ENCODE measurements around the gene RSPH9. TPM values are rescaled to one million over a fixed set of nuclear protein-coding genes. Genes with fewer than 3 reads are reported as not detected.

The RSPH9 gene
- total RNA-seq, 2 donors from 2014 or later: not detected

- Mint-ChIP-seq H3K4me3 (no peak overlapping the region), H3K27me3 (no peaks in the 10 kb centered on the region), H3K36me3 (no peaks in the 10 kb centered on the region), H3K27ac (peak overlapping the region in 1 of 2 donors; percentile 23), H3K9me3 (no peaks in the 10 kb centered on the region), H3K4me1 (ENCODE audit: low read depth in 2 of 2) (peaks cover 15% of the 10 kb centered on the region in 2 donors)
- ATAC-seq: peak; percentile 73 to 80
- peak; percentile 69 for DNase-seq (ENCODE audit: low spot score)
These were observed 22.7 kb downstream of the RSPH9 start for GRCh38 chr6:43667245-43668150.

- peak; percentile 60 to 61 for ATAC-seq
- no peaks in the 10 kb centered on the region for H3K9me3 Mint-ChIP-seq
- no peaks in the 10 kb centered on the region for H3K36me3 Mint-ChIP-seq
- H3K4me1 Mint-ChIP-seq (ENCODE audit: low read depth in 2 of 2): peaks cover 10 to 13% of the 10 kb centered on the region in 2 donors
- H3K27me3 Mint-ChIP-seq: no peaks in the 10 kb centered on the region
- no peak overlapping the region for H3K4me3 Mint-ChIP-seq
- DNase-seq (ENCODE audit: low spot score): no peak
- H3K27ac Mint-ChIP-seq: peak overlapping the region in 1 of 2 donors; percentile 23
These were observed 23.6 kb downstream of the RSPH9 start for GRCh38 chr6:43668151-43669028.

GRCh38 chr6:43669050-43669921 lies 24.4 kb downstream of the RSPH9 start:
- ATAC-seq (no peak), DNase-seq (ENCODE audit: low spot score) (no peak)
- Mint-ChIP-seq H3K27ac (no peak overlapping the region), H3K27me3 (no peaks in the 10 kb centered on the region), H3K36me3 (no peaks in the 10 kb centered on the region), H3K4me1 (ENCODE audit: low read depth in 2 of 2) (peaks cover 10 to 13% of the 10 kb centered on the region in 2 donors), H3K9me3 (no peaks in the 10 kb centered on the region), H3K4me3 (no peak overlapping the region)

DNA sequence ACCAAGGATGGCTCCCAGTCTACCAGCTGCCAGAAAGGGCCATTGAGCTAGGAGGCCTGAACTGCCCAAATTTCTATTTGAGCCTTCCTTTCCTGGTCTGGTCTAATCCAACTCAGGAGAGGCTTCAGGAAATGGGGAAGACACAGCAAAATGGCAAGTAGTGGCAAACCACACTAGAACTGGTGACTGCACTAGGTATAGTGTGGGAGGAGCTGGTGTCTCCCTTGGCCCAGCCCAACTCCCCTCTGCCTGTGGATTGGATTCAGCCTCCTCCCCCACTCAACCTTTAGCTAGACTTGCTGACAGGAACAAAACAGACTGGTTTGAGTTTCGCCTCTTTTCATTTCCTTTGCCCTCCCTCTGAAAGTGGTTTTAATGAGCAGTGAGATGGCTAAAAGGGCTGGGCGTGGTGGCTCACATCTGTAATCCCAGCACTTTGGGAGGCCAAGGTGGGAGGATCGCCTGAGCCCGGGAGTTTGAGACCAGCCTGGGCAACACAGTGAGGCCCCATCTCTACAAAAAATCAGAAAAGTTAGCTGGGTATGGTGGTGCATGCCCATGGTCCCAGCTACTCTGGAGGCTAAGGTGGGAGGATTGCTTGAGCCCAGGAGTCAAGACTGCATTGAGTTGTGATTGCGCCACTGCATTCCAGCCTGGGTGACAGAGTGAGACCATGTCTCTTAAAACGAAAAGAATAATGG lies 25.2 kb downstream of the RSPH9 start:
- DNase-seq (ENCODE audit: low spot score) (no peak), ATAC-seq (no peak)
- peak overlapping the region in 1 of 2 donors; percentile 37 for H3K27ac Mint-ChIP-seq

GRCh38 chr6:43670623-43670986 lies 25.8 kb downstream of the RSPH9 start:
- no peak for ATAC-seq
- Mint-ChIP-seq H3K27ac (peak overlapping the region in 1 of 2 donors; percentile 37), H3K36me3 (no peaks in the 10 kb centered on the region), H3K4me1 (ENCODE audit: low read depth in 2 of 2) (peaks cover 10 to 13% of the 10 kb centered on the region in 2 donors), H3K9me3 (no peaks in the 10 kb centered on the region), H3K27me3 (no peaks in the 10 kb centered on the region), H3K4me3 (no peak overlapping the region)
- DNase-seq (ENCODE audit: low spot score): no peak

More for the DNA sequence above, 25.2 kb downstream of the RSPH9 start:
- H3K4me3 Mint-ChIP-seq: no peak overlapping the region
- H3K9me3 Mint-ChIP-seq: no peaks in the 10 kb centered on the region
- peaks cover 10 to 13% of the 10 kb centered on the region in 2 donors for H3K4me1 Mint-ChIP-seq (ENCODE audit: low read depth in 2 of 2)
- no peaks in the 10 kb centered on the region for H3K27me3 Mint-ChIP-seq
- no peaks in the 10 kb centered on the region for H3K36me3 Mint-ChIP-seq

DNA sequence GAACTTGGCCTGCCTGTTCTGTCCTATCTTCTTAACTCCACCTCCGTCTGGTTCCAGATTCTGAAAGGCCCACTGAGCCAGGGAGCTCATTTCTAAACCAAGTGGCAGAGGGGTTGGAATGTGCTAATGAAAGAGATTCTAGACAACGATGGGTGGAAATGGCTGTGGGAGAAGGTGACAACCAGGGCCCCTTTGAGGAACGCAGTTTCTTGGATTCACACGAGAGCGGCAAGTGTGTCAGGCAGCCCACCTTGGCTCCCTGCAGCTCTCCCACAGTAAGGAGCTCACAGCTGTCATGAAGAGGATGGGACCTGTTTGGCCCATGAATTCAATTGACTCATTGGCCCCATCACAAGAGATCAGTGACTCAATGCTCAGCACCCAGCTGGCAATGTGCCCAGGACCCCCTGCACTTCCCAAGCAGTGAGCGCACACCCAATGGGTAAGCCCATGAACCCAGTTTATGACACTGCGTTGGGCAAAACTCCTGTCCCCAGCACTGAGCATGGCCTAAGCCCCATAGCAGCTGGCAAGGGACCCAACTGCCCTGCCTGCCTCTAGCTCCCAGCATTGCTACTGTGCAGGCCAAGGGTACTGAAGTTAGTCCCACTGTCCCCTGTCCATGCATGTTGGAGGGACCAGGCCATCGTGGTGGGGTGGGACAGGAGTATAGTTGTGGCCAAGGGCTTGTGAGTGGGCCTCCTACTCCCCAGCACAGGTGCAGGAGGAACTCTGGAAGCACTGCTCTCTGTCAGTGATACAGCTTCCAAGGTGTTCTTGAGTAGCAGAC lies 26.4 kb downstream of the RSPH9 start:
- peaks cover 10 to 13% of the 10 kb centered on the region in 2 donors for H3K4me1 Mint-ChIP-seq (ENCODE audit: low read depth in 2 of 2)
- no peaks in the 10 kb centered on the region for H3K27me3 Mint-ChIP-seq
- no peaks in the 10 kb centered on the region for H3K36me3 Mint-ChIP-seq
- H3K27ac Mint-ChIP-seq: no peak overlapping the region
- ATAC-seq: no peak
- H3K4me3 Mint-ChIP-seq: no peak overlapping the region
- no peaks in the 10 kb centered on the region for H3K9me3 Mint-ChIP-seq
- no peak for DNase-seq (ENCODE audit: low spot score)

GRCh38 chr6:43671801-43672690 lies 27.2 kb downstream of the RSPH9 start:
- ATAC-seq (no peak), DNase-seq (ENCODE audit: low spot score) (no peak)
- Mint-ChIP-seq H3K27ac (no peak overlapping the region), H3K36me3 (no peaks in the 10 kb centered on the region), H3K4me1 (ENCODE audit: low read depth in 2 of 2) (peaks cover 8 to 11% of the 10 kb centered on the region in 2 donors), H3K27me3 (no peaks in the 10 kb centered on the region), H3K4me3 (no peak overlapping the region), H3K9me3 (no peaks in the 10 kb centered on the region)

DNA sequence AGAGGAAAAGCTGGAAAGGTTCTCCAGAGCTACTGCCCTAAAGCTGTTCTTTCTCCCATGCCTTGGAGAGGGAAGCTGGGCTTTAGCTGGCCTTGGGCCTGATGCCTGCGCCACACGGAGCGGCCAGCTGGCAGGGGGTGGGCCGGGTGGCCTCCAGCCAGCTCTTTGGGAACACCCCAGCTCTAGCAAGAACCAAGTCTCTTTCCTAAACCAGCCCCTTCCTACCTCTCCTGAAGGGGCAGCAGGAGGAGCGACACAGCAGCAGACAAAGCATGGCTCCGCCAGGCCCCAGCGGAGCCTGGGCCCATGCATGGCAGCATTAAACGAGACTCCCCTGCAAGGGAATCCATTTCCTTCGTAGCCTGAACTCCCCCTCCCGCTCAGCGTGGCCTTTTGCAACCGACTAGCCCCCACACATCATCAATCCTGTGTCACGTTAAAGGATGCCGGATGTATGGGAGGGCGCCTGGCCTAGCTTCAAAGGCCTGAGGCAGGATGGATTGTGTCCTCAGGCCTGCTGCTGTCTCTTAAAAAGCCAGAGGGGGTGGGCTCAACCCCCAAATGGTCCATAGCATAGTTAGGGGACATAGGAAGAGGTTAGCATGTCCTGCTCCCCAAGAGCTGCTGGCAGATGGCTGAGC lies 28.7 kb downstream of the RSPH9 start:
- Mint-ChIP-seq H3K4me3 (no peak overlapping the region), H3K36me3 (peaks cover 5% of the 10 kb centered on the region)
- ATAC-seq: no peak

DNA sequence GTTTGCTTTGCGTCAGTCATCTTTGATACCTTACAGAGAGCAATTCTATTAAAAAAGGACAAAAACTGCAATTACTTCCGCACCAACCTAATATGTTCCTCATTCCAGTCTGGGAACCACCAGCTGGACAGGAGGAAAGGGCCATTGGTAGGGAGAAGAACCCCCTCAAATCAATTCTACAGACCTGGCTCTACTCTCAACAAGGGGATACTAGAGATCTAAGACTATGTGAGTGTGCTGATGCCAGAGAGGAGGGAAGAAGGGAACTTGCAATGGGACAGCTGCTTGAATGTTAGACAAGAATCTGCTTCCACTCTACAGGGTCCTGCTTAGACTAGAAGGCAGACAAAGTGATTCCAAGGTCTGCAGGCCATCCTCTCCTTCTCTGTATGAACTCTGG lies 29.5 kb downstream of the RSPH9 start:
- no peaks in the 10 kb centered on the region for H3K4me1 Mint-ChIP-seq (ENCODE audit: low read depth in 2 of 2)
- H3K27ac Mint-ChIP-seq: no peak overlapping the region
- DNase-seq (ENCODE audit: low spot score) (no peak), ATAC-seq (no peak)
- H3K36me3 Mint-ChIP-seq: peaks cover 5% of the 10 kb centered on the region
- H3K9me3 Mint-ChIP-seq: no peaks in the 10 kb centered on the region
- no peaks in the 10 kb centered on the region for H3K27me3 Mint-ChIP-seq
- no peak overlapping the region for H3K4me3 Mint-ChIP-seq

More for the DNA sequence above, 28.7 kb downstream of the RSPH9 start:
- no peak overlapping the region for H3K27ac Mint-ChIP-seq
- H3K27me3 Mint-ChIP-seq: no peaks in the 10 kb centered on the region
- H3K9me3 Mint-ChIP-seq: no peaks in the 10 kb centered on the region
- no peaks in the 10 kb centered on the region for H3K4me1 Mint-ChIP-seq (ENCODE audit: low read depth in 2 of 2)
- DNase-seq (ENCODE audit: low spot score): no peak

DNA sequence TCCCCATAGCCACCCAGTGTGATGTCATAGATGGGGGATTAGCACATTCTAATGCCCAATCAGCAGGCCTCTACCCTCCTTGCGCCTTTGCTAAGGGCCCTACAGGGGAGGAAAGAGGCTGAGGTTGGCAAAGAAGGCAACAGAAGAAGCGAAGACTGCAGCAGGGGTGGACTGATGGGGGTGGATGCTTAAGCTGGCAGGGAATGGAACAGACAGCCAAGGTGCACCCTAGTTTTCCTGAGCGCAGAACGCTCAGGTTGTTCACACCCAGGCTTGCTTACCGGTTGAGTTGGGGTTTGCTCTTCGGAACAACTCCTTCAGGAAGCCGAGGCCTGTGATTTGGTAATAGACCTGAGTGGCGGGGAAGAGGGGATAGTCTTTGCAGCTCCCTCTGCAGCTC lies 30.1 kb downstream of the RSPH9 start:
- Mint-ChIP-seq H3K4me1 (ENCODE audit: low read depth in 2 of 2) (no peaks in the 10 kb centered on the region), H3K36me3 (peaks cover 5% of the 10 kb centered on the region), H3K27me3 (no peaks in the 10 kb centered on the region), H3K27ac (no peak overlapping the region), H3K9me3 (no peaks in the 10 kb centered on the region), H3K4me3 (no peak overlapping the region)
- ATAC-seq (no peak), DNase-seq (ENCODE audit: low spot score) (no peak)

- H3K4me3 Mint-ChIP-seq: no peak overlapping the region
- ATAC-seq: no peak
- H3K9me3 Mint-ChIP-seq: no peaks in the 10 kb centered on the region
- DNase-seq (ENCODE audit: low spot score): no peak
- peaks cover 5% of the 10 kb centered on the region for H3K36me3 Mint-ChIP-seq
- H3K27me3 Mint-ChIP-seq: no peaks in the 10 kb centered on the region
- no peak overlapping the region for H3K27ac Mint-ChIP-seq
- peaks cover 0 to 7% of the 10 kb centered on the region in 2 donors for H3K4me1 Mint-ChIP-seq (ENCODE audit: low read depth in 2 of 2)
These were observed 32.2 kb downstream of the RSPH9 start for GRCh38 chr6:43676962-43677606.

Measured in natural killer cell treated with Interleukin-12 subunit alpha and Interleukin-12 subunit beta and Interleukin-15 and Interleukin-18, amount 100 ng/mL, for 72 hours (primary cell).